HG03108 (cell line): Measurements from ENCODE around the gene WDR1.

Experiments
- ATAC-seq: cut with Tn5 transposase; IDR thresholded peaks from one replicate; pipeline ENCODE4 v1.9.1; 2021; ENCODE audit warnings: moderate library complexity; ENCODE audit not compliant: unreplicated experiment

WDR1 gene

GRCh38 chr4:10085828-10086505 lies 30.6 kb downstream of the WDR1 start:
- ATAC-seq = no peak

DNA sequence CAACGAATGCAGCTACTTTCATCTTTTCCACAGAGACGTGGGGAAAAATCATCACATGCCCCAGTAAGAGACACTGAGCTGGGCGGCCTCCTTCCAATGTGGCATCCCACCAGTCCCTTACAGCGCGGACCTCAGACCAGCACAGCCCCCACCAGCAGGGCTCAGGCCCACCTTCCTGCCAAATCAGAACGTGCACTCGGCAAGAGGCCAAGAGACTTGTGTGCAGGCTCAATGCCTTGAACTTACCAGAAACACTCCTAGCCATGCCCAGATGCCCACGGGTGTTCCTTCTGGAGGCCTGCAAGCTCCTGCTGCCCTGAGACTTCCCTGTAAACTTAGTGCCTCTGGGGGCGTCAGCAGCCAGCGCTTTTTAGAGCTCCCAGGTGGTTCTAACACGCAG lies 31.2 kb downstream of the WDR1 start:
- ATAC-seq = no peak

GRCh38 chr4:10084651-10085358 lies 31.8 kb downstream of the WDR1 start:
- ATAC-seq = no peak

DNA sequence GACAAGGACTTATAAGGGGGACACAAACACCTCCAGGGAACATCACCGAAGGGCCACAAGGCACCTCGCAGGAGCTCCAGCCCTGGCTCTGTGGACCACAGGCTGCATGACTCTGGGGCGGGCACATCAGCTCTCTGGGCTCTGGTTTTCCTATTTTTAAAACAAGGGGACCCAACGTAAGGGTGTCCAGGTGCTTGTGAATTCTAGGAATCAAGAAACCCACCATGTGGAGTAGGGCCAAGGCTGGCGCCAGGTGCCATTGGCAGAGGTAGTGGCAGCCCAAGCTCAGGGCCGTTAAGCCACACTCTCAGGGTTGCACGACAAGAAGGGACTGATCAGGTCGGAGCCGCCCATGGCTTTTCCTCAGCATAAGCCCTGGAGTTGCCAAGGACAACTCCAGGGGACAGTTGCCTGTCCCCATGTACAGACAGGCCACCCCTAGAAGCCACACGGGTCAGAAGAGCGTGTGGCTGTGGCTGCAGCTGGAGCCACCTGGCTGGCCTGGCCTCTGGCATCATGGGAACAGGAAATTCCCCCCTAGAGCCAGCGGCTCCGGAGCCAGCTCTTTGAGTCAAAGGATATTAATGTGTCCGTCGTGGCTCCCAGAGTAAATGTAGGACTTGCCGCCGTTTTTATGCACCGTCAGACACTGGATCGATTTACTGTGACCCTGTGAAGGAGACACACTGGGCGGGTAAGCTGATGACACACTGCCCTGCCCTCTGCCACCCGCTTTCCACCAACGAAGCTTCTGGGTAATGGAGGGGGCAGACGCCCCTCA lies 32.5 kb downstream of the WDR1 start:
- no peak for ATAC-seq

- ATAC-seq = no peak
Measured at GRCh38 chr4:10083331-10083771, 33.2 kb downstream of the WDR1 start.

DNA sequence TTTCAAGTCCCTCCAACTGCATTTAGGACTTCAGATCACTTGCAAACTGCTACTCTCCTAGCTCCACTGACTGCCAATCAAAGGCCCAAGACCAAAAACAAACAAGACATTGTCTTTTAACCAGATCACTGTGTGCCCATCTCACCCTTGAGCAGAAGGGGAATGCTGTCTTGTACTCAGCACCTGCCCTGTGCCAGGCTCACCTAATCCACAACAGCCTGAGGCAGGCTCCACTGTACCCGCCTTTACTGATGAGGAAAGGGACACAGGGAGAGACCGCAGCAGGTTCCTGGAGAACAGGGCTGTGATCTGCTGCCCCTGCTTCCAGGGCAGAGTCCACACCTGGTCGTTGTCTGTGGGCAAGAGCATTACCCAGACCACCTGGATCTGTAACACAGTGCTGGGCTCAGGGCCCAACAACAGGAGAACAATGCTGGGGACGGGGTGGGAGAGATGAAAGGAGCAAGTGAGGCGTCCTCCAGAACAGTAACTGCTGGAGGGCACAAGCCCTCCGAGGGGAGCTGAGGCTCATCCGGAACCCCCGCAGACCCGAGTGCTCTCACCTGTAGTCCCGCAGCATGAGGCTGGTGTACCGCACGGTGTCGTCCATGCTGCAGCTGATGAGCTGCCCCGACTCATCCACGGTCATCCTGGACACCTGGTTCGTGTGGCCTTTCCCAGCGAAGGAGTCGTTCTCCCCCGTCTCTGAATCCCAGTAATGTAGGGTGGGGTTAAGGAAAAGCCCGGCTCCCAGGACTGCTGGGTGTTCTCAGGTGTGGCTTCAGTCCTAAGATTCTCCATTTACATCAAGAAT lies 33.9 kb downstream of the WDR1 start:
- ATAC-seq = no peak

- ATAC-seq = no peak
Measured at GRCh38 chr4:10082047-10082446, 34.6 kb downstream of the WDR1 start.

- no peak for ATAC-seq
Measured at GRCh38 chr4:10081218-10081606, 35.4 kb downstream of the WDR1 start.

- no peak for ATAC-seq
Measured at GRCh38 chr4:10080589-10081217, 35.9 kb downstream of the WDR1 start.

GRCh38 chr4:10079912-10080588 lies 36.5 kb downstream of the WDR1 start:
- no peak for ATAC-seq

- ATAC-seq = no peak
Measured at GRCh38 chr4:10079256-10079655, 37.3 kb downstream of the WDR1 start.

DNA sequence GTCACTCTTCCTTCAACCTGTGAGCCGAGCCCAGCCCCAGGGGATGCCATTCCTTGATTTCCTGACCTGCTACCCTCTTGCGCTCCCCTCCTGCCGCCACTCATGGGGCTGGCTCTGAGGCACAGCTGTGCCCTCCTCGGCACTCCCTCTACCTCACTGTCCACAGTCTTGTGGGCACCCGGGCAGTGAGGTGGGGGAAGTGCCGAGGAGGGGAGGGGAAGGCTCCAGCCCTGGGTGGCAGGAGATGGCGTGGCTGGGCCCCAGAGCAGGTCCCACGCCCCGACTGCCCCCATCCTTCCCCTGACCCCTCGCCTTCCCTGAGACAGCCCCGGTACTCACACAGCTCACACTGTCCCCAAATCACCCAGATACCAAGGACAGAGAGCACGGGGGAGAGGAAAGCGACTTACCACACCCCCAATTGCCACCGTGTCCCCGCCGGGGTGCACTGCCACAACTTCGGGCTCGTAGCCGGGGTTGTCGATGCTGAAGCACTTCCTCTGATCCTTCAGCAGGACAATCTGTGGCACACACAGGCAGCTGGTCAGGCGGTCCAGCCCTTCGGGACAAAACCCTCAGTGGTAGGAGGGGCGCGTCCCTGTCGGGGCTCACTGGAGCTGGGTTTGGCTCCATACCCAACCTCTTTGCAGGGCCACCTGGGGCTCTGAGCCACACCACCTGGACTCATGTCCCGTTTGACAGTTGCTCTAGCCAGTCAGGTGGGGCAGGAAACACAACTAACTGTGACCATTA lies 37.9 kb downstream of the WDR1 start:
- no peak for ATAC-seq

DNA sequence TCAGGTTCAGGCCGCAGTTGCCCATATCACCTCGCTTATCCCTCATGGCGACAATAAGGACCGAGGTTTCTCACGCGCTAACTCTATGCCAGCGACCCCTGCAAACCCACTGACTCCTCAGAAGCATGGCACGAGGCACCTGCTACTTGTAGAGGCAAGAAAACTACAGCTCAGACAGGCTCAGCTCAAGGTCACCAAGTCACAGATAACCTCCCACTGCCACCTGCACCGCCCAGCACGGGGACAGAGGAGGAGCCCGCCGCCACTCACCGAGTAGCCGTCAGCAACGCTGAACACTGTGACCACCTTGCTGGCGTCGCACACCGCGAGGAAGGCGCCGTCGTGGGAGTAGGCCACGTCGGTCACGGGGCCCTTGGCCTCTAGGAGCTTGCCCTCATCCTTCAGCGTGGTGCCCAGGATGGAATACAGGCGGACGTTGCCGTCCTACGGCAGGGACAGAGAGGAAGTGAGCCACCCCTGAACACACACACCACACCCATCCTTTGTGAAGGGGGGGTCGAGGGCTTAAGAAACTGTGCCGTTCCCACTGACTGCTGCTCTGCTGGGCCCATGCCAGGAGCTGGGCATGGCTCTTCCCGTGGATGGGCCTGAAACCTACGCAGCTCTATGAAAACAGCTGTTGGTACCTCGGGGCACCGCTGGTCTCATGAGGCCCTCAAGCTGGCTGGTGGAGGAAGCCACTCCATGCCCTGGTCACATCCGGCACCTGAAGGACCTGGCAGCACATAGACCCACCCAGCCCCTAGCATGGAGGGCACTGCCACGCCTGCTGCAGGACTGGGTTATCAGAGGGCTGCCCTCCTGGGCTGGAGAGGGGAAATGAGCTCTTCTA lies 38.9 kb downstream of the WDR1 start:
- ATAC-seq = no peak

- ATAC-seq = no peak
Measured at GRCh38 chr4:10077076-10077475, 39.5 kb downstream of the WDR1 start.

GRCh38 chr4:10075953-10076391 lies 40.6 kb downstream of the WDR1 start:
- ATAC-seq = no peak

DNA sequence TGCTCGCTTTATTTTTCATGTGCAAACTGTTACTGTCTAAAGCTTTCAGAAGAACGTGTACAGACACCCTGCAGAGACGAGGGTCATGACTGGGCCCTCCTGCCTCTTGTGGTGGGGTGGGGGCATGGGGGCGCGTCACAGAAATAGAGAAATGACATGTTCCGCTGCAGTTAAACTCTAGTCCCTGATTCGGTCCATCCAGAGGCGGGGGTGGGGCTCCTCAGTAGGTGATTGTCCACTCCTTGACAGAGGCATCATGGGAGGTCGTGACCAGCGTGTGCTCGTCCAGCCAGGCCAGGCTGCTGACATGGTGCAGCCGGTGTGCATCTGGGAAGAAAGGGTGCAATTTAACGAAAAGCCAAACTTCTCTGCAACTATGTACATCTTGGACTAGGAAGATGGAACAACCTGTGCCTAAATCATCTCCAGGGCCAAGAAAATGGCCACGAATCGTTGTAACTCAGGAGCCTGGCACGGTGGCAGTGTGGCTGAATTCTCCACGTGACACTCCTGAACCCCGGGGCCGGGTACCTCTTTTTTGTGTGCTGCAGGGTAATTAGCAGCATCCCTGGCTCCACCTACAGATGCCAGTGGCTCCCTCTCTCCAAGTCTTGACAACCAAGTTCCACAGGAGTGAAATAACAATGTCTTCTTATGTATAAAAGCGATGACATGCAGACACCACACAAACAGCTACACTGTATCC lies 41.3 kb downstream of the WDR1 start:
- ATAC-seq = no peak

DNA sequence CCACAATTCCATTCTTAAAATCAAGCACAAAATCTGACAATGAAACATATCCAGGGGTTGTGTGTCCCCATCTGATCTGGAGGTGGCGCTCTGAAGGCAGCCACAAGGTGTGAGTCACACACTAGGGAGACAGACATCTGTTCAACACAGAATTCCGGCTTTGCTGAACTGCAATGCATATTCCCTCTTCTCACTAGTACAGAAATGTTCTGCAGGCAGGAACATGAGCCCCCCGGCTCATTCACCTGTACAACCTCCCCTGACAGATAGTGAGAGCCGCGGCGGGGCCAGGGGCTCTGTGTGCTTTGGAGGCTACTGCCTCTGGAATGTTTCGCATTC lies 41.9 kb downstream of the WDR1 start:
- ATAC-seq = no peak
